Measurements from ENCODE around the gene CARD9. TPM values are rescaled to one million over a fixed set of nuclear protein-coding genes. Genes with fewer than 3 reads are reported as not detected.

Gene CARD9
- total RNA-seq, 2 donors from 2014 or later, result 0.15 to 1.1 TPM

- no peak for TF ChIP-seq CTCF (IDR thresholded peaks at IDR 0.05)
- no peak overlapping the region for H3K4me3 ChIP-seq
- no peak for DNase-seq (ENCODE audit: low spot score)
- H3K27me3 ChIP-seq, result no peaks in the 10 kb centered on the region
- no peaks in the 10 kb centered on the region for H3K9me3 ChIP-seq
- peaks cover 0 to 13% of the 10 kb centered on the region in 2 donors for H3K4me1 ChIP-seq
- H3K36me3 ChIP-seq, result no peaks in the 10 kb centered on the region
- no peak overlapping the region for H3K27ac ChIP-seq
Measured at GRCh38 chr9:136372006-136372405, 1.5 kb downstream of the CARD9 start.

- H3K9me3 ChIP-seq, result no peaks in the 10 kb centered on the region
- no peaks in the 10 kb centered on the region for H3K36me3 ChIP-seq
- DNase-seq (ENCODE audit: low spot score), result no peak
- peaks cover 0 to 13% of the 10 kb centered on the region in 2 donors for H3K4me1 ChIP-seq
- H3K4me3 ChIP-seq, result no peak overlapping the region
- H3K27ac ChIP-seq, result no peak overlapping the region
- H3K27me3 ChIP-seq, result no peaks in the 10 kb centered on the region
- no peak for TF ChIP-seq CTCF (IDR thresholded peaks at IDR 0.05)
Measured at GRCh38 chr9:136371533-136371880, 2.0 kb downstream of the CARD9 start.

GRCh38 chr9:136370687-136371532, 2.6 kb downstream of the CARD9 start:
- Histone ChIP-seq H3K27me3 (no peaks in the 10 kb centered on the region), H3K27ac (no peak overlapping the region), H3K36me3 (no peaks in the 10 kb centered on the region), H3K9me3 (no peaks in the 10 kb centered on the region), H3K4me3 (no peak overlapping the region), H3K4me1 (peaks cover 0 to 13% of the 10 kb centered on the region in 2 donors)
- DNase-seq (ENCODE audit: low spot score), result no peak
- TF ChIP-seq CTCF (IDR thresholded peaks at IDR 0.05), result no peak

- H3K36me3 ChIP-seq, result no peaks in the 10 kb centered on the region
- no peak overlapping the region for H3K27ac ChIP-seq
- H3K4me1 ChIP-seq, result peaks cover 0 to 17% of the 10 kb centered on the region in 2 donors
- no peak overlapping the region for H3K4me3 ChIP-seq
- DNase-seq (ENCODE audit: low spot score), result no peak
- H3K27me3 ChIP-seq, result no peaks in the 10 kb centered on the region
- no peaks in the 10 kb centered on the region for H3K9me3 ChIP-seq
- no peak for TF ChIP-seq CTCF (IDR thresholded peaks at IDR 0.05)
Measured at GRCh38 chr9:136370037-136370436, 3.4 kb downstream of the CARD9 start.

GRCh38 chr9:136368190-136368589, 5.3 kb downstream of the CARD9 start:
- H3K36me3 ChIP-seq, result no peaks in the 10 kb centered on the region
- DNase-seq (ENCODE audit: low spot score), result no peak

More at GRCh38 chr9:136368190-136368589, 5.3 kb downstream of the CARD9 start:
- peaks cover 0 to 25% of the 10 kb centered on the region in 2 donors for H3K4me1 ChIP-seq
- H3K9me3 ChIP-seq, result no peaks in the 10 kb centered on the region
- H3K4me3 ChIP-seq, result no peak overlapping the region
- H3K27ac ChIP-seq, result no peak overlapping the region
- no peaks in the 10 kb centered on the region for H3K27me3 ChIP-seq
- TF ChIP-seq CTCF (IDR thresholded peaks at IDR 0.05), result no peak
